Dermis microvascular lymphatic vessel endothelial cell (primary cell): ENCODE measurements around the gene ATPAF1. TPM values are rescaled to one million over a fixed set of nuclear protein-coding genes. Genes with fewer than 3 reads are reported as not detected.
A peak's percentile ranks its signal among the peaks of the same experiment; 100 is the strongest.
"Not testable (repeated sequence)": the region's sequence is repeated elsewhere in the genome, so short reads cannot be mapped to it uniquely, and the experiment has no call there.

ENCODE experiments used
- DNase-seq, 2 donors: peaks; one replicate each; pipeline versions ENCODE4 v3.0.0 to v3.0.0-alpha.2; 2010; ENCODE audit warnings: low read depth in 2 of 2
- total RNA-seq: library from RNA; depleted of rRNA; stranded (reverse); fragments of >200 nt; gene quantifications from 2 replicates; pipeline ENCODE4 v1.2.1, GENCODE V29; 2014

The ATPAF1 gene
- total RNA-seq, 1 donor from 2014 or later: 25.0 TPM

GRCh38 chr1:46681333-46682034 is 13.3 kb upstream of the ATPAF1 start:
- DNase-seq: peak in 1 of 2 donors; percentile 32

GRCh38 chr1:46679789-46680573 is 11.8 kb upstream of the ATPAF1 start:
- DNase-seq: no peak

- no peak for DNase-seq
Observed at GRCh38 chr1:46677339-46677738, 9.2 kb upstream of the ATPAF1 start.

DNA sequence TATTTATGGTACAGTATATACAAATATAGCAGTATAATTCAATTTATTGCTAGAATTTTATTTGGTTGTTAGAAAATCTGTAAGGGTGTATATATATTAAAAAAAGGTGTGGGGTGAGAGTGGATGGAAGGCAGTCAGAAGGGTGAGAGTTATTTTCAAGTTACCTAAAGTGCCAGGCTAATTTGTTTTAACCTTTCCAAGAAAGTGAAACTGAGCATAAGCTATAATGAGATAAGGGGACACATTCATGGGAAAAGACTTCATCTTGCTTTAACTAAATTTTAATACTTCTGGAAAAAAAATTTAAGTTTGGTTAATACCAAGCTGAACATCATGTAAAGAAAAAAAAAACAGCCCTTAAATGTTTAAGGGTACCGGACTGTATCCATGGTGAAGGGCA is 8.4 kb upstream of the ATPAF1 start:
- DNase-seq: no peak

DNA sequence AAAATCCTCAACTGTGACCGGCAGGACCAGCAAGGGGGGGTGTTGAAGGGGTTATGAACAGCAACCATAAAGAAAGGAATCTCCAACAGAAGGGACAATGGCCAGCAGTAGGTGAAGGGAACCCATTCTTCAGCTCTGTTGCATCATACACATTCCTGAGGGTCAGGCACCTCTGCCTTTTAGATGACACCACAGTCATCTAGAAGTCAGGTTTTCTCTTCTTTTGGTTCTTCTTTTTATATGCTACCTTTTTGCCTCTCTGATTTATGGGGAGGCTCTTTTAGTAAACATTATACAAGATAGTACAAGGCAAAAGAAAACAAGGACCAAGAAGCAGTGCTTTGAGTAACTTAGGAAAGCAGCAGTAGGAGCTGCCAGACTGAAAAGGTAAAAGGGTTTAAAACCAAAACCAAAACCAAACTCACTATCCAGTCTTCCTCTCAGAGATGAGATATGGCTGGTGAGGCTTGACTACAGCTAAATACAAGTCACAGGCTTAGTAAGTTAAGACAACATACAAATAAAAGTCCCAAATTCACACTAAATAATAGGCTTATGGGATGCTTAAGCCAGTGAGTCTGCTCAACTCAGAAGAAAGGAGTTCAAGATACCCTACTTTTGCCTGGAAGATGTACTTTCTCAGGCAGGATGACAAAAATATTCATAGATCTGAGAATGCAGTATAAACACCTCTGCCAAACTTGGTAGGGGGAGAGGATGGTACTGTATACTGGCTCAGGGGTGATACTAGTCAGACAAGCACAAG is 7.6 kb upstream of the ATPAF1 start:
- DNase-seq: no peak

DNA sequence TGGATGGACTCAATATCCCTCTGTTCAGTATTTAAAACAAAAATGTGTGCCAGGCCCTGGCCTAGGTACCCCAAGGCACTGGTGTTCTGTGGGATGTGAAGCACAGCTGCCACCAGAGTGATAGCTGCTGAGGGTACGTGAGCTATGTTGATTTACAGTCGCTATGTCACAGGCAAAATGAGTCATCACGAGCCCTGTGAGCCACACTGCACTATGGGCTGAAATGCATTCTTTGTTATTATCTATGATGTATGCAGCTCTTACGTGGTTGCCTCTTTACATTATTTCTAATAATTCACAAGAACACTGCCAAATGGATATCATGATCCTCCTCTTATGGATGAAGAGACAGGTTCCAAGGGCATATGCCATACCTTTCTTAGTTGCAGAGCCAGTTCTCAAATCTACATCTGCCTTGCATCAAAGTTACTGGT is 5.6 kb upstream of the ATPAF1 start:
- DNase-seq: peak; percentile 34 to 74

DNA sequence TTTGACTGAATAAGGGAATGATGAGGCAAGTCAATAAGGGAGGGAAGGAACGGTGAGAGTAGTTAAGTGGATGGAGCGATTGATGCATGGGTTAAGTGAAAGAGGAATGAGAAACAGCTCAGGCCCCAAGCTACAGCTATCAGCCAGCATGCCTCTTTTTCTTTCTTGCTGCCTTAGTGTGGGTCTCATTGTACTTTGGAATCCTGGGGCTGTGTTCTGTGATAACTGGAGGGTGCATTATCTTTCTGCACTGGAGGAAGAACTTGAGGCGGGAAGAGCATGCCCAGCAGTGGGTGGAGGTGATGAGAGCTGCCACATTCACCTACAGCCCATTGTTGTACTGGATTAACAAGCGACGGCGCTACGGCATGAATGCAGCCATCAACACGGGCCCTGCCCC is 4.5 kb upstream of the ATPAF1 start:
- DNase-seq: no peak

GRCh38 chr1:46671554-46671953 is 3.4 kb upstream of the ATPAF1 start, which contains the start of gene TEX38:
Gene TEX38 (plus strand): TSS chr1:46671854. CDS start chr1:46671935, 81 bp downstream.
- DNase-seq: no peak

GRCh38 chr1:46670134-46670533 is 2.0 kb upstream of the ATPAF1 start:
- no peak for DNase-seq

DNA sequence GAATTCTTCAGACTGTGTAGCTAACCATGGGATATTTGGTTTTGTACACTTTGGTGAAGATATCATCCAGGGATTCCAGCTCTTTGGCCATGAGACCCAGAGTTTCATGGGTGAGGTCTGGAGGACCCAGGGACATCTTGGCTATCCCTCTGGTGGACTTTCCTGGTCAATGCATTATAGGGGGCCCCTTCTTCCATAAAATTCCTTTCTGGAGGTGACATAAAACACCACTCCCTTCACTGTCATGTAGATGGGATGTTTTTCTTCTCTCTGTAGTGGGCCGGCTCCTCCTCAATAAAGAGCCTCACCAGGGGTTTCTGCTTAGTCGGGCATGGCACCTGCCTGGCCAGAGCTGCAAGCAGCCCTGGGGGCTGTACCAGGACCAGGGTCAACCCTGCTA is 2.2 kb downstream of the ATPAF1 start:
- no peak for DNase-seq

- DNase-seq: not testable (repeated sequence)
Observed at GRCh38 chr1:46662919-46663318, 5.2 kb downstream of the ATPAF1 start.

DNA sequence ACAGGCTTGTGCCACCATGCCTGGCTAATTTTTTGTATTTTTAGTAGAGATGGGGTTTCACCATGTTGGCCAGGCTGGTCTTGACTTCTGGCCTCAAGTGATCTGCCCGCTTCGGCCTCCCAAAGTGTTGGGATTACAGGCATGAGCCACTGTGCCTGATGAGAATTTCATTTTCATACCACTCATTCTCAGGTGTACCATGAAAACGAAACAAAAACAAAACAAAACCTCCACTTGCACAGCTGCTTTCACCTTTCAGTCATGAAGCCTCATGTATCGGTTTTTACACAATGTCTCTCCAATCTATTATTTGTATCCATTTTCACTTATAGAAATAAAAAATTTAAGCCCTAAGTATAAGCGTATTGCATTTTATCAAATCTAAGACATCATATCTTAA is 8.0 kb downstream of the ATPAF1 start:
- DNase-seq: not testable (repeated sequence)

DNA sequence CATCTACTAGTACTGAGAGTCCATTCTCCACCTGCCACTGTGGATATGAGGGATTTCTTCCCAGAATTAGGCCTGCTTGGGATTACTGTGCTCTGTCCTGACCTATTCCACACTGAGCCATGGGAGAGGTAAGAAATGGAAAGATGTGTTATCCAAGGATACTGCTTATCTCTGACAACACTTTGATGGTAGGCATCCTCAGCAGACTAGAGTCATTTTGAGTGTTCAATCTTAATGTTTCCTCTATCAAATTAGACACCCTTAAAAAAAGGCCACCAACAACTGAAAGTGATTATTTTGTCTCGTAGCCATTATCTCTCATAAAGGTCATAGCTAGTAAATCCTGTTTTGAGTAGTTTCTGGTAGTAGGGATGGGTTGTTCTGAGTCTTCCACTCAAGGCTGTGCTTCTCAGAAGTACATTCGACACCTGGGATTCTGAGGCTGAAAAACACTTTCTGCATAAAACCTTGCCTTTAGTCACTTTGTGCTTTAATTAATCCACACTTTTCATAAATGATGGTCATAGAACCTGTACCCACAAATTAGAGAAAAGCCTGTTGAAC is 8.8 kb downstream of the ATPAF1 start:
- DNase-seq: no peak

- no peak for DNase-seq
Observed at GRCh38 chr1:46657775-46658174, 10.4 kb downstream of the ATPAF1 start.

DNA sequence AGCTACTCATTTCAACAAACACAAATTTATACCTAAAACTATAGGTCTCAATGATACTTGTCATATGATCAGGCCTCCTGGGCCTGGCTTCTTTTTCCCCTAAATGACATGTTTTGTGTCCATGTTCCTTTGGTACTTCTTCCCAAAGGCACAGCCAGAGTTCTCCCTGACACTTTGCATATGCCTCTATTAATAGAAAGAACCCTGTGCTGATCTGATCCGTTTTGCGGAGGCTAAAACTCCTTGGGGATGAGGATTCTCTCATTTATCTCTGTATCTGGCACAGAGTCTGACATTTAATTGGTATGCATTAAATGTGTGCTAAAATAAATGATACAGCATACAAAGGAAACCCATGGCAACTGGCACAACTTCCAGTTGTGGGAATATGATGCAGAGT is 11.5 kb downstream of the ATPAF1 start:
- DNase-seq: no peak

DNA sequence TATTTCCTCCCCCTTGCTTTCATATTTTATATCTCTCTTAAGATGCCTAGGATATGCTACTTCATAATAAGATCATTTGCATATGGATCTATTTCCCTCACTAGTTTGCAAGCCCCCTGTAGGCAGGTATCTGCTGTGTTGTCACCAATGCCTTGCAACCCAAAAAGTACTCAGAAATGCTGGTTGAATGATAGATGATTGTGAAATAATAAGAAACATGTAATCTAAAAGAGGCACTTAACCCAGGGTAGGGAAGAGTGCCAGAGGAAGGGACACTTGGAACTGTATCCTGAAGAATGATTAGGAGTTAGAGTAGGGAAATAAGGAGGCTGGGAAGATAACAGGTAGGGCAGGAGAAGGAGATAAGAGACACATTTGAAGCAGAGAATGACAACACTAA is 12.3 kb downstream of the ATPAF1 start:
- no peak for DNase-seq

DNA sequence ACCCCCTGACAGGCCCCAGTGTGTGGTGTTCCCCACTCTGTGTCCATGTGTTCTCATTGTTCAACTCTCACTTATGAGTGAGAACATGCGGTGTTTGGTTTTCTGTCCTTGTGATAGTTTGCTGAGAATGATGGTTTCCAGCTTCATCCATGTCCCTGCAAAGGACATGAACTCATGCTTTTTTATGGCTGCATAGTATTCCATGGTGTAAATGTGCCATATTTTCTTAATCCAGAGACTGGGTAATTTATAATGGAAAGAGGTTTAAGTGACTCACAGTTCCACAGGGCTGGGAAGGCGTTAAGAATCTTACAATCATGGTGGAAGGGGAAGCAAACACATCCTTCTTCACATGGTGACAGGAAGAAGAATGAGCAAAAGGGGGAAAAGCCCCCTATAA is 13.5 kb downstream of the ATPAF1 start:
- DNase-seq: not testable (repeated sequence)

- no peak for DNase-seq
Observed at GRCh38 chr1:46654012-46654411, 14.2 kb downstream of the ATPAF1 start.

- no peak for DNase-seq
Observed at GRCh38 chr1:46653405-46653958, 14.7 kb downstream of the ATPAF1 start.

GRCh38 chr1:46652321-46653100 is 15.7 kb downstream of the ATPAF1 start:
- DNase-seq: no peak

- DNase-seq: not testable (repeated sequence)
Observed at GRCh38 chr1:46651152-46651551, 17.0 kb downstream of the ATPAF1 start.
